K562 (cell line): ENCODE results near the gene GLP1R. TPM values are rescaled to one million over a fixed set of nuclear protein-coding genes. Genes with fewer than 3 reads are reported as not detected.

Experiments used
- ATAC-seq: fragments of 200-7000 bp; cut with Tn5 transposase; 3 replicates; pipeline ENCODE4 v1.9.1; 2020; ENCODE audit warnings: moderate library complexity
- BruUV-seq: library from RNA; stranded (reverse); fragments of 400-500 nt; replicated peaks from 2 replicates; lab custom pipeline; 2021; lab: Mats Ljungman, UMichigan
- CTCF ChIA-PET: fragments of 300-600 bp; formaldehyde crosslinking; extraction: SDS; loops from one replicate; lab custom pipeline; 2021; ENCODE audit warnings: low intra/inter-chr PET ratio; lab: Yijun Ruan, JAX
- POLR2A ChIA-PET: fragments of 300-600, 350-650 bp; sonication (Branson Sonifier 250); formaldehyde crosslinking; extraction: SDS; loops from one replicate; lab custom pipeline; 2021; ENCODE audit warnings: antibody characterized with exemption, inconsistent platforms; lab: Yijun Ruan, JAX
- DNase-seq, 4 experiments: peaks; one replicate each; pipeline versions ENCODE4 v3.0.0 to v3.0.0-alpha.2; 2011 to 2018; ENCODE audit warnings: low spot score in 3 of 4, mixed read lengths in 3 of 4; ENCODE audit errors: extremely low read depth in 1 of 4
- FAIRE-seq: peaks from 2 replicates; lab custom pipeline; 2011; peaks lifted over from hg19 to GRCh38; lab: Jason Lieb, UNC
- H2AFZ ChIP-seq: 2 replicates; pipeline ENCODE4 v1.6.0; 2011; ENCODE audit warnings: low read depth, low read length, control low read depth, inconsistent platforms
- H3K27ac ChIP-seq: fragments of 200-600 bp; 3 replicates; pipeline ENCODE4 v1.8.0; 2011; ENCODE audit warnings: low read depth, mild to moderate bottlenecking, control low read depth, inconsistent platforms, low read length, moderate library complexity, mixed read lengths; ENCODE audit errors: extremely low read depth
- H3K27me3 ChIP-seq, 2 experiments: fragments of 300-600 bp in 1 of 2; 2 replicates in 1 of 2; 3 replicates in 1 of 2; pipeline versions ENCODE4 v1.6.0 to v1.8.0; 2011; ENCODE audit warnings: inconsistent platforms in 2 of 2, low read length in 2 of 2, mild to moderate bottlenecking in 1 of 2, mixed read lengths in 1 of 2, moderate library complexity in 1 of 2; ENCODE audit not compliant: control insufficient read depth in 2 of 2, insufficient read depth in 2 of 2
- H3K36me3 ChIP-seq: fragments of 300-600 bp; 3 replicates; pipeline ENCODE4 v1.8.0; 2011; ENCODE audit warnings: mild to moderate bottlenecking, low read length, inconsistent platforms; ENCODE audit not compliant: control insufficient read depth, insufficient read depth
- H3K4me1 ChIP-seq, 2 experiments: fragments of 200-600 bp in 1 of 2; replicated peaks in 1 of 2; 2 replicates in 1 of 2; 3 replicates in 1 of 2; pipeline versions ENCODE4 v1.5.1 to v1.8.0; 2011; ENCODE audit warnings: inconsistent platforms in 2 of 2, low read length in 2 of 2, mild to moderate bottlenecking in 1 of 2, mixed read lengths in 1 of 2, moderate library complexity in 1 of 2; ENCODE audit not compliant: control insufficient read depth in 2 of 2, insufficient read depth in 2 of 2
- H3K4me2 ChIP-seq: 2 replicates; pipeline ENCODE4 v1.6.1; 2011; ENCODE audit warnings: low read length, control low read depth, inconsistent platforms, mixed read lengths; ENCODE audit not compliant: insufficient read depth
- H3K4me3 ChIP-seq: fragments of 200-600 bp; sonication (generic), shearing (Covaris generic); 2 replicates; pipeline ENCODE4 v1.5.1; 2016; ENCODE audit warnings: control low read depth, inconsistent platforms
- H3K79me2 ChIP-seq: fragments of 200-600 bp; 3 replicates; pipeline ENCODE4 v1.8.0; 2011; ENCODE audit warnings: low read length, inconsistent platforms; ENCODE audit not compliant: control insufficient read depth, insufficient read depth
- H3K9ac ChIP-seq, 2 experiments: 2 replicates each; pipeline versions ENCODE4 v1.6.0 to v1.6.1; 2011; ENCODE audit warnings: low read depth in 2 of 2, low read length in 2 of 2, control low read depth in 1 of 2, inconsistent platforms in 1 of 2, mild to moderate bottlenecking in 1 of 2, mixed read lengths in 1 of 2; ENCODE audit not compliant: insufficient read depth in 1 of 2
- H3K9me1 ChIP-seq: one replicate; pipeline ENCODE4 v1.6.0; 2011; ENCODE audit warnings: inconsistent platforms, mild to moderate bottlenecking, low read length, moderate library complexity; ENCODE audit not compliant: control insufficient read depth, insufficient read depth
- H3K9me3 ChIP-seq: replicated peaks from 2 replicates; pipeline ENCODE4 v1.5.1; 2011; ENCODE audit warnings: low read depth, low read length, inconsistent platforms; ENCODE audit not compliant: control insufficient read depth, insufficient read depth
- H4K20me1 ChIP-seq: replicated peaks from 2 replicates; pipeline ENCODE4 v1.6.1; 2011; ENCODE audit warnings: low read length, inconsistent platforms, mixed read lengths; ENCODE audit not compliant: control insufficient read depth, insufficient read depth
- EHMT2 ChIP-seq: fragments of 450-650 bp; IDR thresholded peaks from 2 replicates; pipeline ENCODE4 v1.6.1; 2018; ENCODE audit warnings: antibody characterized with exemption
- FOS ChIP-seq: IDR thresholded peaks from 3 replicates; pipeline ENCODE4 v1.6.1; 2011; ENCODE audit not compliant: insufficient read length; ENCODE audit errors: extremely low read depth
- FOSL1 ChIP-seq: fragments of 200-800 bp; sonication (Bioruptor generic); conservative IDR thresholded peaks from 2 replicates; pipeline ENCODE4 v1.6.1; 2016; ENCODE audit warnings: missing genetic modification characterization, missing compliant biosample characterization
- FOXP1 ChIP-seq: sonication (generic); formaldehyde crosslinking; IDR thresholded peaks from 2 replicates; pipeline ENCODE4 v1.8.0; 2022; ENCODE audit warnings: mild to moderate bottlenecking, missing genetic modification reagents
- YBX1 ChIP-seq: fragments of 450-650 bp; IDR thresholded peaks from 2 replicates; pipeline ENCODE4 v1.7.1; 2016; ENCODE audit warnings: mild to moderate bottlenecking
- ZBTB7A ChIP-seq: IDR thresholded peaks from 2 replicates; pipeline ENCODE4 v1.6.1; 2011; ENCODE audit warnings: low read depth, mild to moderate bottlenecking, low read length, moderate library complexity, borderline replicate concordance; ENCODE audit not compliant: control insufficient read depth
- ZFP36 ChIP-seq: fragments of 150-350 bp; IDR thresholded peaks from 2 replicates; pipeline ENCODE4 v1.6.1; 2018; ENCODE audit warnings: low read length, low read depth; ENCODE audit not compliant: partially characterized antibody
- ZNF274 ChIP-seq: IDR thresholded peaks from 2 replicates; pipeline ENCODE4 v1.6.1; 2011; ENCODE audit warnings: low read depth, mild to moderate bottlenecking, low read length, moderate library complexity, borderline replicate concordance
- ZNF780A ChIP-seq: fragments of 250-450 bp; sonication (Bioruptor Pico); IDR thresholded peaks from 2 replicates; pipeline ENCODE4 v1.5.0; 2021; ENCODE audit warnings: mild to moderate bottlenecking
- ZSCAN29 ChIP-seq: fragments of 450-650 bp; IDR thresholded peaks from 2 replicates; pipeline ENCODE4 v1.6.1; 2017
- WGBS: fragments of 100-300 bp; shearing (Covaris generic); methylation state at CpG from one replicate; pipeline ENCODE4 v1.1.6; 2016; ENCODE audit warnings: low coverage, mixed read lengths; ENCODE audit not compliant: insufficient coverage; ENCODE audit errors: missing lambda C conversion rate; 5-methylcytosine and 5-hydroxymethylcytosine counted together
- in situ Hi-C: fragments of 300-500 bp; cut with MboI; formaldehyde crosslinking; loops from 4 replicates; pipeline ENCODE4 v1.15.0; 2018; ENCODE audit warnings: inconsistent platforms, mixed read lengths
- intact Hi-C: fragments of 100-400 bp; cut with micrococcal nuclease; formaldehyde crosslinking; loops from 2 replicates; pipeline ENCODE4 v1.14.2; 2022
- polyA plus RNA-seq, 8 experiments: library from polyadenylated mRNA; depleted of rRNA in 4 of 8; stranded (reverse) in 5 of 8; unstranded in 3 of 8; fragments of >200 nt; fragmentation: Nextera tagmentation in 2 of 8; fragmentation: Illumina TruSeq in 1 of 8; extraction: Ambion mirVana in 2 of 8; extraction: Trizol in 1 of 8; gene quantifications; 2 replicates each; pipeline versions ENCODE4 v1.2.1 to v1.2.3, GENCODE V29; 2011 to 2014; ENCODE audit warnings: inconsistent platforms in 1 of 8, missing spikeins in 1 of 8
- total RNA-seq, 7 experiments: library from RNA; depleted of rRNA in 6 of 7; stranded (reverse); fragments of >200 nt in 6 of 7; fragmentation: Illumina TruSeq in 2 of 7; extraction: Trizol in 2 of 7; gene quantifications; 2 replicates each; pipeline versions ENCODE4 v1.2.1 to v1.2.3, GENCODE V29; 2011 to 2021; ENCODE audit warnings: low replicate concordance in 1 of 7
- TF ChIP-seq, protein P1 (sequence below): fragments of 250-450 bp; sonication (Bioruptor Pico); IDR thresholded peaks from 2 replicates; pipeline ENCODE4 v1.8.0; 2022; ENCODE audit warnings: moderate library complexity, mild to moderate bottlenecking, inconsistent platforms
- TF ChIP-seq, protein P2 (sequence below): fragments of 250-450 bp; sonication (Bioruptor Pico); IDR thresholded peaks from 2 replicates; pipeline ENCODE4 v1.9.0; 2021; ENCODE audit warnings: mild to moderate bottlenecking
- TF ChIP-seq, protein P3 (sequence below): sonication (generic); formaldehyde crosslinking; IDR thresholded peaks from 2 replicates; pipeline ENCODE4 v1.8.0; 2022; ENCODE audit warnings: mild to moderate bottlenecking, missing genetic modification reagents

GLP1R gene
- total and polyA plus RNA-seq, 9 of the 15 experiments (the other 6 are each of a cell fraction or from before 2014, with no cell fraction given), result not detected

DNA sequence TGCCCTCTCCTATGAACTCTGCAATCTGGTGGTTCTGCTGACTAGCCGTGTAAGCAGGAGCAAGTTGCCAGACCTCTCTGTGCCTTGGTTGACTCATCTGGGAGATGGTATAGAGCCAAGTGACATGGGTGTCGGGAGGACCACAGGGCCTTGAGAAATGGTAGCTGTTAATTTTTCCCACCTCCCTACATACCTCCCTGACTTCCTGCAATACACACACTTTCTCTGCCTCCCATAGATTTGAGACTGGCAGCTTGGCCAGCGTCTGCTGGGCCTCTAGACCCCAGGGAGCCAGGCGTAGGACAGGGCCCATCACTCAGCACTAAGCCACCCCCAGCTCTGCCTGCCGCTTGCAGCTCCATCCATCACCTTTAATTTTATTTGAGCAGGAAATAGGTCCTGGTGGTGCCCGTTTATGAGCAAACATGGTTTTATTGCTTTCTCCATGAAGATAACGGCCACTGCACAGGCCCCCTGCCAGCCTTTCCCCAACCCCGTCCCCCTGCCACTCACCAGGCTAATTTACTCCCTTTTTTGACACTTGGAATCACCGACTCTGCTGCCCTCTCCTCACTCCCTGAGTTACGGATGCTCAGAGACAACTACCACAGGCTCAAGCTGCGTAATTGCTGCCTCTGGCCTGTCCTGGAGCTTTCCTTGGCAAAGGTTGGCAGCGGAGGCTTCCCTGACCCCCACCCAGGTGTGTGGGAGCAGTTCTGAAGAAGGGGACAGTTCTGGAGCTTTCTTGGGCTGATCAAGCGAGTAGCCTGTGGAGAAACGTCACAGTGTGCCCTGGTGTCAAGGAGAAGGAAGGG, 11.1 kb downstream of the GLP1R start:
- TF ChIP-seq, protein P1, sequence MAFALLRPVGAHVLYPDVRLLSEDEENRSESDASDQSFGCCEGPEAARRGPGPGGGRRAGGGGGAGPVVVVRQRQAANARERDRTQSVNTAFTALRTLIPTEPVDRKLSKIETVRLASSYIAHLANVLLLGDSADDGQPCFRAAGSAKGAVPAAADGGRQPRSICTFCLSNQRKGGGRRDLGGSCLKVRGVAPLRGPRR (CRISPR knock-in tag), result no peak
- TF ChIP-seq, protein P2, sequence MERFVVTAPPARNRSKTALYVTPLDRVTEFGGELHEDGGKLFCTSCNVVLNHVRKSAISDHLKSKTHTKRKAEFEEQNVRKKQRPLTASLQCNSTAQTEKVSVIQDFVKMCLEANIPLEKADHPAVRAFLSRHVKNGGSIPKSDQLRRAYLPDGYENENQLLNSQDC (CRISPR knock-in tag), result no peak
- TF ChIP-seq ZNF274, result no peak
- no peak for TF ChIP-seq ZNF780A (CRISPR knock-in tag)
- no peak for TF ChIP-seq ZBTB7A
- TF ChIP-seq, protein P3, sequence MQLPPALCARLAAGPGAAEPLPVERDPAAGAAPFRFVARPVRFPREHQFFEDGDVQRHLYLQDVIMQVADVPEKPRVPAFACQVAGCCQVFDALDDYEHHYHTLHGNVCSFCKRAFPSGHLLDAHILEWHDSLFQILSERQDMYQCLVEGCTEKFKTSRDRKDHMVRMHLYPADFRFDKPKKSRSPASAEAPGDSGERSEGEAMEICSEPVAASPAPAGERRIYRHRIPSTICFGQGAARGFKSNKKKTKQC (CRISPR knock-in tag), result no peak
- TF ChIP-seq ZFP36, result no peak
- no peak for TF ChIP-seq YBX1
- no peak for TF ChIP-seq EHMT2
- TF ChIP-seq ZSCAN29, result no peak
- no peak for TF ChIP-seq FOS
- TF ChIP-seq FOXP1 (CRISPR knock-in tag), result no peak
- no peak for TF ChIP-seq FOSL1
- Histone ChIP-seq H3K27ac (no peak overlapping the region), H2AFZ (no peak overlapping the region), H3K4me2 (no peak overlapping the region), H3K4me1 (no peaks in the 10 kb centered on the region), H3K9me3 (no peaks in the 10 kb centered on the region), H3K9me1 (no peaks in the 10 kb centered on the region), H4K20me1 (peaks cover 14% of the 10 kb centered on the region), H3K79me2 (no peaks in the 10 kb centered on the region), H3K36me3 (no peaks in the 10 kb centered on the region), H3K9ac (no peak overlapping the region), H3K4me3 (no peak overlapping the region), H3K27me3 (peaks cover 20 to 74% of the 10 kb centered on the region in 2 experiments)
- BruUV-seq, result no TSS peak
- POLR2A ChIA-PET, result interaction anchor here (0.6 to 1.8 kb wide), 2 partner anchors 9 to 301 kb away, joined by 3 to 5 read pairs; no protein-coding TSS in a partner anchor
- FAIRE-seq (no peak), DNase-seq (no peak), ATAC-seq (no peak)
- CTCF ChIA-PET, result no interaction called here
- in situ Hi-C loops, result no loop called here
- intact Hi-C loops, result no loop called here
- 0% methylated on average over 14 of the region's 14 CpGs for WGBS
